ENCODE results near the gene CNGB1. TPM values are rescaled to one million over a fixed set of nuclear protein-coding genes. Genes with fewer than 3 reads are reported as not detected.

Gene CNGB1
- total and polyA plus RNA-seq, 4 donors, result 2.1 to 6.5 (median 4.3) TPM

GRCh38 chr16:57991551-57992059 lies 20.7 kb upstream of the CNGB1 start:
- H3K4me1 ChIP-seq (ENCODE audit: control insufficient read depth, insufficient read depth, low read length), result peaks cover 12% of the 10 kb centered on the region
- peaks cover 46% of the 10 kb centered on the region for H3K36me3 ChIP-seq (ENCODE audit: control insufficient read depth, insufficient read depth, low read length)
- no peak overlapping the region for H3K4me3 ChIP-seq (ENCODE audit: low read depth, low read length)
- no peaks in the 10 kb centered on the region for H3K9me3 ChIP-seq (ENCODE audit: control insufficient read depth, insufficient read depth, low read length)
- H3K27ac ChIP-seq (ENCODE audit: low read depth, low read length), result no peak overlapping the region
- H3K27me3 ChIP-seq (ENCODE audit: control insufficient read depth, insufficient read depth, low read length), result peaks cover 3% of the 10 kb centered on the region
- DNase-seq (ENCODE audit: low read depth in 4 of 6, low spot score in 6 of 6), result no peak
- WGBS (ENCODE audit: insufficient coverage), result 79% methylated on average over 7 of the region's 11 CpGs

GRCh38 chr16:57988929-57989328 lies 18.0 kb upstream of the CNGB1 start:
- Histone ChIP-seq H3K27me3 (ENCODE audit: control insufficient read depth, insufficient read depth, low read length) (peaks cover 22% of the 10 kb centered on the region), H3K9me3 (ENCODE audit: control insufficient read depth, insufficient read depth, low read length) (no peaks in the 10 kb centered on the region), H3K4me1 (ENCODE audit: control insufficient read depth, insufficient read depth, low read length) (peaks cover 20% of the 10 kb centered on the region), H3K4me3 (ENCODE audit: low read depth, low read length) (no peak overlapping the region), H3K36me3 (ENCODE audit: control insufficient read depth, insufficient read depth, low read length) (peaks cover 21% of the 10 kb centered on the region), H3K27ac (ENCODE audit: low read depth, low read length) (no peak overlapping the region)
- 56% methylated on average over 1 of the region's 1 CpG for WGBS (ENCODE audit: insufficient coverage)
- DNase-seq (ENCODE audit: low read depth in 4 of 6, low spot score in 6 of 6), result peak in 1 of 6 donors; percentile 57

- Histone ChIP-seq H3K27ac (ENCODE audit: low read depth, low read length) (no peak overlapping the region), H3K4me3 (ENCODE audit: low read depth, low read length) (no peak overlapping the region), H3K27me3 (ENCODE audit: control insufficient read depth, insufficient read depth, low read length) (peaks cover 22% of the 10 kb centered on the region), H3K36me3 (ENCODE audit: control insufficient read depth, insufficient read depth, low read length) (peaks cover 10% of the 10 kb centered on the region), H3K4me1 (ENCODE audit: control insufficient read depth, insufficient read depth, low read length) (peaks cover 20% of the 10 kb centered on the region), H3K9me3 (ENCODE audit: control insufficient read depth, insufficient read depth, low read length) (no peaks in the 10 kb centered on the region)
- WGBS (ENCODE audit: insufficient coverage), result 96% methylated on average over 6 of the region's 8 CpGs
- DNase-seq (ENCODE audit: low read depth in 4 of 6, low spot score in 6 of 6), result no peak
Observed at GRCh38 chr16:57987441-57988177, 16.7 kb upstream of the CNGB1 start.

GRCh38 chr16:57986196-57986595 lies 15.3 kb upstream of the CNGB1 start:
- Histone ChIP-seq H3K4me3 (ENCODE audit: low read depth, low read length) (peak overlapping the region; percentile 59), H3K27me3 (ENCODE audit: control insufficient read depth, insufficient read depth, low read length) (peaks cover 22% of the 10 kb centered on the region), H3K36me3 (ENCODE audit: control insufficient read depth, insufficient read depth, low read length) (no peaks in the 10 kb centered on the region), H3K27ac (ENCODE audit: low read depth, low read length) (no peak overlapping the region), H3K9me3 (ENCODE audit: control insufficient read depth, insufficient read depth, low read length) (no peaks in the 10 kb centered on the region), H3K4me1 (ENCODE audit: control insufficient read depth, insufficient read depth, low read length) (peaks cover 20% of the 10 kb centered on the region)
- no peak for DNase-seq (ENCODE audit: low read depth in 4 of 6, low spot score in 6 of 6)
- 62% methylated on average over 7 of the region's 9 CpGs for WGBS (ENCODE audit: insufficient coverage)

- WGBS (ENCODE audit: insufficient coverage), result 4% methylated on average over 44 of the region's 62 CpGs
Observed at GRCh38 chr16:57985204-57986181, 14.6 kb upstream of the CNGB1 start.

GRCh38 chr16:57984443-57985203 lies 13.7 kb upstream of the CNGB1 start:
- no peak overlapping the region for H3K27ac ChIP-seq (ENCODE audit: low read depth, low read length)
- peak overlapping the region; percentile 59 for H3K4me3 ChIP-seq (ENCODE audit: low read depth, low read length)
- H3K27me3 ChIP-seq (ENCODE audit: control insufficient read depth, insufficient read depth, low read length), result peaks cover 22% of the 10 kb centered on the region
- H3K9me3 ChIP-seq (ENCODE audit: control insufficient read depth, insufficient read depth, low read length), result no peaks in the 10 kb centered on the region
- H3K4me1 ChIP-seq (ENCODE audit: control insufficient read depth, insufficient read depth, low read length), result peaks cover 20% of the 10 kb centered on the region
- H3K36me3 ChIP-seq (ENCODE audit: control insufficient read depth, insufficient read depth, low read length), result no peaks in the 10 kb centered on the region
- WGBS (ENCODE audit: insufficient coverage), result 6% methylated on average over 59 of the region's 64 CpGs
- peak in 3 of 6 donors; percentile 54 to 94 (median 90) for DNase-seq (ENCODE audit: low read depth in 4 of 6, low spot score in 6 of 6)

More at GRCh38 chr16:57985204-57986181, 14.6 kb upstream of the CNGB1 start:
- Histone ChIP-seq H3K27ac (ENCODE audit: low read depth, low read length) (no peak overlapping the region), H3K36me3 (ENCODE audit: control insufficient read depth, insufficient read depth, low read length) (no peaks in the 10 kb centered on the region), H3K4me3 (ENCODE audit: low read depth, low read length) (peak overlapping the region; percentile 59), H3K27me3 (ENCODE audit: control insufficient read depth, insufficient read depth, low read length) (peaks cover 22% of the 10 kb centered on the region), H3K9me3 (ENCODE audit: control insufficient read depth, insufficient read depth, low read length) (no peaks in the 10 kb centered on the region), H3K4me1 (ENCODE audit: control insufficient read depth, insufficient read depth, low read length) (peaks cover 20% of the 10 kb centered on the region)
- DNase-seq (ENCODE audit: low read depth in 4 of 6, low spot score in 6 of 6), result peak in 1 of 6 donors; percentile 47

- Histone ChIP-seq H3K4me3 (ENCODE audit: low read depth, low read length) (no peak overlapping the region), H3K27me3 (ENCODE audit: control insufficient read depth, insufficient read depth, low read length) (peaks cover 22% of the 10 kb centered on the region), H3K4me1 (ENCODE audit: control insufficient read depth, insufficient read depth, low read length) (peaks cover 20% of the 10 kb centered on the region), H3K27ac (ENCODE audit: low read depth, low read length) (no peak overlapping the region), H3K9me3 (ENCODE audit: control insufficient read depth, insufficient read depth, low read length) (no peaks in the 10 kb centered on the region), H3K36me3 (ENCODE audit: control insufficient read depth, insufficient read depth, low read length) (no peaks in the 10 kb centered on the region)
- peak in 1 of 6 donors; percentile 31 for DNase-seq (ENCODE audit: low read depth in 4 of 6, low spot score in 6 of 6)
- WGBS (ENCODE audit: insufficient coverage), result no CpG with 5 or more reads among the region's 5 CpGs
Observed at GRCh38 chr16:57982385-57982784, 11.5 kb upstream of the CNGB1 start.

GRCh38 chr16:57981636-57982035 lies 10.7 kb upstream of the CNGB1 start:
- Histone ChIP-seq H3K36me3 (ENCODE audit: control insufficient read depth, insufficient read depth, low read length) (no peaks in the 10 kb centered on the region), H3K9me3 (ENCODE audit: control insufficient read depth, insufficient read depth, low read length) (no peaks in the 10 kb centered on the region), H3K4me3 (ENCODE audit: low read depth, low read length) (no peak overlapping the region), H3K27me3 (ENCODE audit: control insufficient read depth, insufficient read depth, low read length) (peaks cover 19% of the 10 kb centered on the region), H3K4me1 (ENCODE audit: control insufficient read depth, insufficient read depth, low read length) (peaks cover 20% of the 10 kb centered on the region), H3K27ac (ENCODE audit: low read depth, low read length) (no peak overlapping the region)
- DNase-seq (ENCODE audit: low read depth in 4 of 6, low spot score in 6 of 6), result no peak
- WGBS (ENCODE audit: insufficient coverage), result 93% methylated on average over 5 of the region's 7 CpGs

- no peak overlapping the region for H3K4me3 ChIP-seq (ENCODE audit: low read depth, low read length)
- H3K27me3 ChIP-seq (ENCODE audit: control insufficient read depth, insufficient read depth, low read length), result peaks cover under 1% of the 10 kb centered on the region
- H3K27ac ChIP-seq (ENCODE audit: low read depth, low read length), result no peak overlapping the region
- H3K9me3 ChIP-seq (ENCODE audit: control insufficient read depth, insufficient read depth, low read length), result no peaks in the 10 kb centered on the region
- H3K4me1 ChIP-seq (ENCODE audit: control insufficient read depth, insufficient read depth, low read length), result peaks cover 11% of the 10 kb centered on the region
- DNase-seq (ENCODE audit: low read depth in 4 of 6, low spot score in 6 of 6), result no peak
- WGBS (ENCODE audit: insufficient coverage), result 87% methylated on average over 10 of the region's 11 CpGs
- no peaks in the 10 kb centered on the region for H3K36me3 ChIP-seq (ENCODE audit: control insufficient read depth, insufficient read depth, low read length)
Observed at GRCh38 chr16:57979006-57979585, 8.2 kb upstream of the CNGB1 start.
